ENCODE measurements around the gene EEFSEC.

DNA sequence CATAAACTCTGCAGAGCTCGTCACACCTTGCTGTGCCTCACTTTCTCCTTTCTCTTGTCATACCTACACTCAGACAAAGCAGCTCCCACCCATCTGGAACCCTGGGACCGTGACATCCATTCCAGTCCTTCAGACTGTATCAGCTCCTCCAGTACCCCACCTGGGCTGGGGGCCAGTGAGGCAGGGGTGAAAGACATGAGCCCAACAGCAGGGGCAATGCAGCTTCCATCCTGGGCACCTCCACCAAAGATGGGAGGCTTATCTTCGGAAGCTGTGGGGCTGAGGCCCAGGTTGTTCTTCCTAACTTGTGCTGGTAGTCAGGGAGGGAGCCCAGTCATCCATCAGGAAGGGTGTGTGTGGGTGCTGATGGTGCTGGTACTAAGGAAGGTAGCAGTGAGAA is 109.2 kb downstream of the EEFSEC start:
- TF ChIP-seq, protein P1, sequence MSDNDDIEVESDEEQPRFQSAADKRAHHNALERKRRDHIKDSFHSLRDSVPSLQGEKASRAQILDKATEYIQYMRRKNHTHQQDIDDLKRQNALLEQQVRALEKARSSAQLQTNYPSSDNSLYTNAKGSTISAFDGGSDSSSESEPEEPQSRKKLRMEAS (IDR thresholded peaks at IDR 0.05) = no peak
- TF ChIP-seq, protein P2, sequence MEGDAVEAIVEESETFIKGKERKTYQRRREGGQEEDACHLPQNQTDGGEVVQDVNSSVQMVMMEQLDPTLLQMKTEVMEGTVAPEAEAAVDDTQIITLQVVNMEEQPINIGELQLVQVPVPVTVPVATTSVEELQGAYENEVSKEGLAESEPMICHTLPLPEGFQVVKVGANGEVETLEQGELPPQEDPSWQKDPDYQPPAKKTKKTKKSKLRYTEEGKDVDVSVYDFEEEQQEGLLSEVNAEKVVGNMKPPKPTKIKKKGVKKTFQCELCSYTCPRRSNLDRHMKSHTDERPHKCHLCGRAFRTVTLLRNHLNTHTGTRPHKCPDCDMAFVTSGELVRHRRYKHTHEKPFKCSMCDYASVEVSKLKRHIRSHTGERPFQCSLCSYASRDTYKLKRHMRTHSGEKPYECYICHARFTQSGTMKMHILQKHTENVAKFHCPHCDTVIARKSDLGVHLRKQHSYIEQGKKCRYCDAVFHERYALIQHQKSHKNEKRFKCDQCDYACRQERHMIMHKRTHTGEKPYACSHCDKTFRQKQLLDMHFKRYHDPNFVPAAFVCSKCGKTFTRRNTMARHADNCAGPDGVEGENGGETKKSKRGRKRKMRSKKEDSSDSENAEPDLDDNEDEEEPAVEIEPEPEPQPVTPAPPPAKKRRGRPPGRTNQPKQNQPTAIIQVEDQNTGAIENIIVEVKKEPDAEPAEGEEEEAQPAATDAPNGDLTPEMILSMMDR (IDR thresholded peaks at IDR 0.05; ENCODE audit: control extremely low read depth in 1 of 3, insufficient read depth in 1 of 3, low read depth in 1 of 3, low read length in 3 of 3) = no peak
- TF ChIP-seq POLR2A (IDR thresholded peaks at IDR 0.05; ENCODE audit: control extremely low read depth in 1 of 2, low read depth in 2 of 2, low read length in 2 of 2) (no peak), RBBP5 (IDR thresholded peaks at IDR 0.05; ENCODE audit: borderline replicate concordance, low read depth, low read length) (no peak), POLR2AphosphoS5 (IDR thresholded peaks at IDR 0.05; ENCODE audit: low read depth, low read length) (no peak), RNF2 (IDR thresholded peaks at IDR 0.05; ENCODE audit: borderline replicate concordance, low read depth, low read length, missing control alignments, poor library complexity, severe bottlenecking) (no peak), BCL11A (IDR thresholded peaks at IDR 0.05; ENCODE audit: low read depth in 2 of 2, low read length in 2 of 2) (no peak), TEAD4 (IDR thresholded peaks at IDR 0.05; ENCODE audit: low read depth, low read length) (no peak), SP2 (IDR thresholded peaks at IDR 0.05; ENCODE audit: low read length) (no peak), EP300 (IDR thresholded peaks at IDR 0.05; ENCODE audit: borderline replicate concordance in 1 of 2, low read depth in 2 of 2, low read length in 2 of 2) (no peak), EZH2 (IDR thresholded peaks at IDR 0.05; ENCODE audit: low read depth, low read length, severe bottlenecking) (no peak), SIN3A (conservative IDR thresholded peaks at IDR 0.05 in 1 of 2, IDR thresholded peaks at IDR 0.05 in 1 of 2; ENCODE audit: low read depth in 1 of 2, low read length in 2 of 2) (no peak)
